HepG2 (cell line): ENCODE data around the gene DLEC1. TPM values are rescaled to one million over a fixed set of nuclear protein-coding genes. Genes with fewer than 3 reads are reported as not detected.

ENCODE experiments used
- ARID5B ChIP-seq: IDR thresholded peaks from 2 replicates; pipeline ENCODE4 v1.4.0; 2020; ENCODE audit warnings: mild to moderate bottlenecking, missing genetic modification reagents
- ATF7 ChIP-seq, 2 experiments: fragments of 450-650 bp in 1 of 2; sonication (generic) in 1 of 2; formaldehyde crosslinking in 1 of 2; IDR thresholded peaks; 2 replicates each; pipeline versions ENCODE4 v1.4.0 to v1.6.1; 2016 to 2020; ENCODE audit warnings: antibody characterized with exemption in 1 of 2, mild to moderate bottlenecking in 1 of 2, missing genetic modification reagents in 1 of 2
- BCL6 ChIP-seq: IDR thresholded peaks from 2 replicates; pipeline ENCODE4 v1.6.1; 2016; ENCODE audit warnings: missing genetic modification reagents, missing compliant biosample characterization
- CREBL2 ChIP-seq: sonication (generic); formaldehyde crosslinking; IDR thresholded peaks from 2 replicates; pipeline ENCODE4 v1.8.1; 2023; ENCODE audit warnings: missing genetic modification reagents, mild to moderate bottlenecking, borderline replicate concordance
- E2F5 ChIP-seq: sonication (generic); formaldehyde crosslinking; conservative IDR thresholded peaks from 2 replicates; pipeline ENCODE4 v1.4.0; 2020; ENCODE audit warnings: missing genetic modification reagents
- FOXM1 ChIP-seq: sonication (generic); formaldehyde crosslinking; IDR thresholded peaks from 2 replicates; pipeline ENCODE4 v1.5.0; 2020; ENCODE audit warnings: missing genetic modification reagents
- HOXA7 ChIP-seq: sonication (generic); formaldehyde crosslinking; IDR thresholded peaks from 2 replicates; pipeline ENCODE4 v1.8.1; 2022; ENCODE audit warnings: mild to moderate bottlenecking, missing genetic modification reagents, moderate library complexity
- KAT8 ChIP-seq: IDR thresholded peaks from 2 replicates; pipeline ENCODE4 v1.6.1; 2016; ENCODE audit warnings: missing genetic modification reagents, missing compliant biosample characterization
- MLX ChIP-seq: IDR thresholded peaks from 2 replicates; pipeline ENCODE4 v1.6.1; 2016
- MTA1 ChIP-seq: sonication (generic); formaldehyde crosslinking; IDR thresholded peaks from 2 replicates; pipeline ENCODE4 v1.4.0; 2020; ENCODE audit warnings: missing genetic modification reagents, mild to moderate bottlenecking, borderline replicate concordance
- NBN ChIP-seq: fragments of 450-650 bp; conservative IDR thresholded peaks from 2 replicates; pipeline ENCODE4 v1.6.1; 2017
- NFYB ChIP-seq: sonication (generic); formaldehyde crosslinking; IDR thresholded peaks from 2 replicates; pipeline ENCODE4 v1.4.0; 2020; ENCODE audit warnings: missing genetic modification reagents
- NR2F2 ChIP-seq: IDR thresholded peaks from 2 replicates; pipeline ENCODE4 v1.6.1; 2012; ENCODE audit warnings: low read depth, inconsistent platforms, borderline replicate concordance
- PLRG1 ChIP-seq: fragments of 450-650 bp; conservative IDR thresholded peaks from 2 replicates; pipeline ENCODE4 v1.6.1; 2016
- PLSCR1 ChIP-seq: sonication (generic); formaldehyde crosslinking; IDR thresholded peaks from 2 replicates; pipeline ENCODE4 v1.5.0; 2020; ENCODE audit warnings: missing genetic modification reagents, mild to moderate bottlenecking, borderline replicate concordance
- SMAD9 ChIP-seq: sonication (generic); formaldehyde crosslinking; IDR thresholded peaks from 2 replicates; pipeline ENCODE4 v1.5.1; 2020; ENCODE audit warnings: mild to moderate bottlenecking, missing genetic modification reagents
- YEATS2 ChIP-seq: sonication (generic); formaldehyde crosslinking; IDR thresholded peaks from 2 replicates; pipeline ENCODE4 v1.4.0; 2020; ENCODE audit warnings: missing genetic modification reagents, borderline replicate concordance
- ZBTB7A ChIP-seq: sonication (generic); formaldehyde crosslinking; IDR thresholded peaks from 2 replicates; pipeline ENCODE4 v1.8.0; 2022; ENCODE audit warnings: mild to moderate bottlenecking, missing genetic modification reagents
- ZNF34 ChIP-seq: sonication (generic); formaldehyde crosslinking; IDR thresholded peaks from 2 replicates; pipeline ENCODE4 v1.4.0; 2020; ENCODE audit warnings: mild to moderate bottlenecking, missing genetic modification reagents, borderline replicate concordance
- ZNF567 ChIP-seq: sonication (generic); formaldehyde crosslinking; IDR thresholded peaks from 2 replicates; pipeline ENCODE4 v1.8.1; 2023; ENCODE audit warnings: mild to moderate bottlenecking, missing genetic modification reagents, borderline replicate concordance
- ZNF576 ChIP-seq: sonication (generic); formaldehyde crosslinking; IDR thresholded peaks from 2 replicates; pipeline ENCODE4 v1.4.0; 2020; ENCODE audit warnings: mild to moderate bottlenecking, missing genetic modification reagents
- ZNF737 ChIP-seq: sonication (generic); formaldehyde crosslinking; IDR thresholded peaks from 2 replicates; pipeline ENCODE4 v1.5.0; 2020; ENCODE audit warnings: missing genetic modification reagents, mild to moderate bottlenecking, borderline replicate concordance
- polyA plus RNA-seq, 8 experiments: library from polyadenylated mRNA; depleted of rRNA in 3 of 8; stranded (reverse) in 7 of 8; unstranded in 1 of 8; fragments of >200 nt; fragmentation: Illumina TruSeq in 4 of 8; extraction: Trizol in 4 of 8; gene quantifications; 2 replicates each; pipeline versions ENCODE4 v1.2.1 to v1.2.3, GENCODE V29; 2011 to 2016; ENCODE audit warnings: low read depth in 4 of 8, missing spikeins in 1 of 8, mixed read lengths in 1 of 8; ENCODE audit not compliant: insufficient read depth in 1 of 8
- total RNA-seq, 5 experiments: library from RNA; depleted of rRNA; stranded (reverse); fragments of >200 nt; fragmentation: Illumina TruSeq; extraction: Trizol; gene quantifications; 2 replicates each; pipeline ENCODE4 v1.2.3, GENCODE V29; 2016; ENCODE audit warnings: low read depth in 1 of 5

Gene DLEC1
- total and polyA plus RNA-seq, 2 of the 13 experiments (the other 11 are each of a cell fraction or from before 2014, with no cell fraction given): 0.09 TPM; not detected in 1

GRCh38 chr3:38138349-38139190, 99.6 kb downstream of the DLEC1 start, which contains the start of gene MYD88 (continued):
- TF ChIP-seq MLX (CRISPR knock-in tag) (no peak; the same call in 1 of the 2 replicates), NR2F2 (no peak), ZNF737 (CRISPR knock-in tag) (no peak), NBN (no peak), E2F5 (CRISPR knock-in tag) (no peak), KAT8 (CRISPR knock-in tag) (peak; percentile 71), PLSCR1 (no peak), NFYB (CRISPR knock-in tag) (peak; percentile 14; the same call in 1 of the 2 replicates), ZNF567 (CRISPR knock-in tag) (no peak), FOXM1 (CRISPR knock-in tag) (no peak), ZNF576 (CRISPR knock-in tag) (no peak), ARID5B (no peak; the same call in 1 of the 2 replicates), ATF7 (IDR thresholded peaks at IDR 0.05) (no peak), ATF7 (CRISPR knock-in tag; IDR thresholded peaks at IDR 0.05) (no peak), CREBL2 (CRISPR knock-in tag) (no peak), SMAD9 (CRISPR knock-in tag) (no peak), MTA1 (peak; percentile 72; the same call in 1 of the 2 replicates), HOXA7 (CRISPR knock-in tag) (no peak), PLRG1 (no peak), BCL6 (peak; percentile 47; the same call in 1 of the 2 replicates), ZNF34 (CRISPR knock-in tag) (no peak), YEATS2 (CRISPR knock-in tag) (no peak), ZBTB7A (CRISPR knock-in tag) (peak; percentile 60; the same call in 1 of the 2 replicates)
